Mesendoderm (in vitro differentiated cells): ENCODE measurements around the gene OTOGL.
"Not testable (repeated sequence)": the region's sequence is repeated elsewhere in the genome, so short reads cannot be mapped to it uniquely, and the experiment has no call there.

Experiments used
- DNase-seq: peaks from one replicate; pipeline ENCODE4 v3.0.0; 2013
- H2AK5ac ChIP-seq: 2 replicates; pipeline ENCODE4 v1.6.1; 2013; ENCODE audit warnings: low read length, inconsistent platforms
- H2BK120ac ChIP-seq: 2 replicates; pipeline ENCODE4 v1.6.1; 2013; ENCODE audit warnings: low read depth, mild to moderate bottlenecking, low read length, moderate library complexity, mixed read lengths
- H2BK15ac ChIP-seq: replicated peaks from 2 replicates; pipeline ENCODE4 v1.6.1; 2013; ENCODE audit warnings: low read depth, mild to moderate bottlenecking, moderate library complexity
- H2BK5ac ChIP-seq: 2 replicates; pipeline ENCODE4 v1.6.1; 2013; ENCODE audit warnings: low read length, inconsistent platforms
- H3K18ac ChIP-seq: 2 replicates; pipeline ENCODE4 v1.6.1; 2013; ENCODE audit warnings: mild to moderate bottlenecking, low read length, mixed read lengths
- H3K23ac ChIP-seq: one replicate; pipeline ENCODE4 v1.6.1; 2013; ENCODE audit warnings: low read length
- H3K27ac ChIP-seq: 2 replicates; pipeline ENCODE4 v1.5.1; 2013; ENCODE audit warnings: low read depth, mild to moderate bottlenecking, inconsistent platforms, low read length, moderate library complexity
- H3K27me3 ChIP-seq: 2 replicates; pipeline ENCODE4 v1.6.1; 2013; ENCODE audit warnings: low read length, control low read depth, mild to moderate bottlenecking, inconsistent platforms; ENCODE audit not compliant: insufficient read depth, poor library complexity
- H3K36me3 ChIP-seq: 2 replicates; pipeline ENCODE4 v1.6.1; 2013; ENCODE audit warnings: low read length, inconsistent platforms; ENCODE audit not compliant: control insufficient read depth, insufficient read depth
- H3K4ac ChIP-seq: one replicate; pipeline ENCODE4 v1.6.1; 2013; ENCODE audit warnings: low read depth, mild to moderate bottlenecking, low read length, moderate library complexity
- H3K4me1 ChIP-seq: 2 replicates; pipeline ENCODE4 v1.6.1; 2013; ENCODE audit warnings: low read depth, low read length, inconsistent platforms; ENCODE audit not compliant: control insufficient read depth
- H3K4me2 ChIP-seq: 2 replicates; pipeline ENCODE4 v1.6.1; 2013; ENCODE audit warnings: low read length
- H3K4me3 ChIP-seq: 2 replicates; pipeline ENCODE4 v1.5.1; 2013; ENCODE audit warnings: mild to moderate bottlenecking, low read length
- H3K56ac ChIP-seq: one replicate; pipeline ENCODE4 v1.6.1; 2013; ENCODE audit warnings: low read length
- H3K79me1 ChIP-seq: 2 replicates; pipeline ENCODE4 v1.6.1; 2013; ENCODE audit warnings: low read length, inconsistent platforms
- H3K79me2 ChIP-seq: 2 replicates; pipeline ENCODE4 v1.6.1; 2013; ENCODE audit warnings: mild to moderate bottlenecking, low read length; ENCODE audit not compliant: control insufficient read depth, insufficient read depth
- H3K9ac ChIP-seq: 2 replicates; pipeline ENCODE4 v1.6.1; 2013; ENCODE audit warnings: low read length, inconsistent platforms
- H4K5ac ChIP-seq: one replicate; pipeline ENCODE4 v1.6.1; 2013; ENCODE audit warnings: low read length
- H4K8ac ChIP-seq: one replicate; pipeline ENCODE4 v1.6.1; 2013; ENCODE audit warnings: low read depth, mild to moderate bottlenecking, control low read depth, low read length, moderate library complexity
- WGBS: extraction: QIAGEN DNeasy Blood & Tissue Kit; methylation state at CpG from one replicate; pipeline ENCODE4 v1.1.7; 2013; ENCODE audit warnings: low lambda C conversion rate, missing lambda C conversion rate; ENCODE audit not compliant: insufficient coverage; ENCODE audit errors: extremely low coverage; 5-methylcytosine and 5-hydroxymethylcytosine counted together

Gene OTOGL

DNA sequence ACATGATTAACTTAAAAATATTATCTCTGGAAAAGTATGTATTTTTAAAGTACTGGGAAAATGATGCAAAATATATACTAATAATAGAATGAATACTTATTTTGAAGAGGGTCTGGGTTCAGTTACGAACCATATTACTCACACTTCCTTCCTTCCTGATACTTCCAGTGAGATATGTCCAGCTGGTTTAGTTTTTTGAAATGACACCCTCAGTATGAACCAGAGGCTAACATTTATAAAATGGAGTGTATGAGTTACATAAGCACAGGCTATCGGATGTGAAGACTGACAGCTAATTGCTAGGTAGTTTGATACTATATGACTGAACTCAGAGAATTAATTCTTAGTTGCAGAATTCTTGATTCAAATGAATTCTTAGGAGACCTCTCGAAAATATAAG lies 122.9 kb downstream of the OTOGL start:
- Histone ChIP-seq H3K4me3 (no peak overlapping the region), H3K4me2 (no peak overlapping the region)

GRCh38 chr12:80226576-80226975 lies 127.2 kb downstream of the OTOGL start:
- no peak overlapping the region for H3K18ac ChIP-seq
- H3K23ac ChIP-seq = no peak overlapping the region
- DNase-seq = no peak
- no peak overlapping the region for H4K8ac ChIP-seq
- no peaks in the 10 kb centered on the region for H3K79me1 ChIP-seq
- H3K9ac ChIP-seq = no peak overlapping the region
- no peak overlapping the region for H3K56ac ChIP-seq
- no peaks in the 10 kb centered on the region for H3K4me1 ChIP-seq
- H3K4me3 ChIP-seq = no peak overlapping the region
- H3K79me2 ChIP-seq = no peaks in the 10 kb centered on the region
- H3K27ac ChIP-seq = no peak overlapping the region
- no peak overlapping the region for H2BK5ac ChIP-seq
- H3K36me3 ChIP-seq = no peaks in the 10 kb centered on the region
- H3K27me3 ChIP-seq = no peaks in the 10 kb centered on the region
- no peak overlapping the region for H2AK5ac ChIP-seq
- no peak overlapping the region for H3K4ac ChIP-seq
- H3K4me2 ChIP-seq = no peak overlapping the region
- WGBS = no CpG with 5 or more reads among the region's 1 CpG
- no peak overlapping the region for H4K5ac ChIP-seq
- H2BK15ac ChIP-seq = no peak overlapping the region
- no peak overlapping the region for H2BK120ac ChIP-seq

More for the DNA sequence above, 122.9 kb downstream of the OTOGL start:
- Histone ChIP-seq H3K9ac (no peak overlapping the region), H3K4me1 (no peaks in the 10 kb centered on the region), H3K27me3 (no peaks in the 10 kb centered on the region), H3K23ac (no peak overlapping the region), H3K18ac (no peak overlapping the region), H3K79me1 (no peaks in the 10 kb centered on the region), H3K4ac (no peak overlapping the region), H4K5ac (no peak overlapping the region), H3K56ac (no peak overlapping the region), H3K27ac (no peak overlapping the region), H2BK120ac (no peak overlapping the region), H2BK15ac (no peak overlapping the region), H4K8ac (no peak overlapping the region), H3K79me2 (no peaks in the 10 kb centered on the region), H2BK5ac (no peak overlapping the region), H2AK5ac (no peak overlapping the region), H3K36me3 (no peaks in the 10 kb centered on the region)
- DNase-seq = no peak
- no CpG with 5 or more reads among the region's 3 CpGs for WGBS

DNA sequence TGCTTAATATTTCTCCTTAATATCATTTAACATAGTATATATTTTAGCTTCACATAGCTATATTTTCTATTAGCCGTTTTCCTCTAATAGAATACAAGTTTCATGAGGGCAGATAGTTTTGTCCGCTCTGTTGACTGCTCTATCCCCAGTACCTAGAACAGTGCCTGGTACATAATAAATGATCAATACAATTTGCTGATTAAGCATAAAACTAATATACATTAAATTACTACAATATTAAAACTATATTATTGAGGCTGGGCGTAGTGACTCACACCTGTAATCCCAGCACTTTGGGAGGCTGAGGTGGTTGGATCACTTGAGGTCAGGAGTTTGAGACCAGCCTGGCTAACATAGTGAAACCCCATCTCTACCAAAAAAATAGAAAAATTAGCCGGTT lies 128.6 kb downstream of the OTOGL start:
- H3K4me2 ChIP-seq, H2BK5ac ChIP-seq, H3K79me2 ChIP-seq, H2AK5ac ChIP-seq, H3K23ac ChIP-seq, H3K9ac ChIP-seq, DNase-seq, H3K36me3 ChIP-seq, H4K5ac ChIP-seq, H3K18ac ChIP-seq, H3K56ac ChIP-seq, H2BK120ac ChIP-seq, H3K4me1 ChIP-seq, H3K4me3 ChIP-seq, H3K4ac ChIP-seq, H4K8ac ChIP-seq, H3K79me1 ChIP-seq, H3K27ac ChIP-seq, H2BK15ac ChIP-seq, H3K27me3 ChIP-seq: not testable (repeated sequence)
- WGBS = no CpG with 5 or more reads among the region's 4 CpGs

DNA sequence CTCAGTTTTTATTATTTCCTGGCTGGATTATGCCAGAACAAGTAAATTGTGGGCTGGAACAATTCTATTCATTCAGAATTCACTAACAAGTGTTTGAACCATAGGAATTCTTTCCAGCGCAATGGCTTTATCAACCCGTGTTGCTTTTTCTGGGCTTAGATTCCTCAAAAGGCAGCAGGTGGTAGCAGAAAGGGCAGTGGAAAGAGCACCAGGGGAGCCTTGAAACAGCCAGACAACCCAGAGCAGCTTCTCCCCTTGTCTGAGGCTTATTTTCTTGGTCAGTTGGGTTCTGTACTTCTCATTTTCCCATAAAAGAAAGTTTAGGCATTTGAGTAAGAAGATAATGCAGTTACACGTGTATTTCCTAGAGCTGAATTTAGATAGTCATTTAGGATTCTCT lies 130.7 kb downstream of the OTOGL start:
- Histone ChIP-seq H3K23ac (no peak overlapping the region), H2AK5ac (no peak overlapping the region), H2BK15ac (no peak overlapping the region), H3K27me3 (no peaks in the 10 kb centered on the region), H2BK5ac (no peak overlapping the region), H4K8ac (no peak overlapping the region), H3K36me3 (no peaks in the 10 kb centered on the region), H3K18ac (no peak overlapping the region), H4K5ac (no peak overlapping the region), H3K9ac (no peak overlapping the region), H3K4me3 (no peak overlapping the region), H3K4ac (no peak overlapping the region), H3K79me2 (no peaks in the 10 kb centered on the region), H3K4me2 (no peak overlapping the region), H3K79me1 (no peaks in the 10 kb centered on the region), H3K56ac (no peak overlapping the region), H2BK120ac (no peak overlapping the region), H3K4me1 (no peaks in the 10 kb centered on the region), H3K27ac (no peak overlapping the region)
- no CpG with 5 or more reads among the region's 3 CpGs for WGBS
- DNase-seq = peak; percentile 73

DNA sequence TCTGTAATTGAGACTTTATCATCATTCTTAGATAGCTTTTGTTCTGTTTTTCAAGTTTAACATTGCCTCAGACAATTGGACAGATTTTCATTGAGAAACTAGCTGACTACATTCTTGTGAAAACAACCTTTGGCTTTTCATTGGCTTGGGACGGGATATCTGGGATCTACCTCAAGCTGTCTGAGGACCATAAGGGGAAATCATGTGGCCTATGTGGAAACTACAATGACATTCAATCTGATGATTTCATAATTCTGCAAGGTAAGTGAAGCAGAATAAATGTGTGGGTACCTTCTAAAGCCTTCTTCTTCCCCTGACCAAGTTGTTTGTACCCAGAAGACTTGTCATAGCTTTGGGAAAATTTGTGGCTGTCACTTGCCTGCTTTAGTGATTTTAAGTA lies 133.5 kb downstream of the OTOGL start:
- Histone ChIP-seq H3K18ac (no peak overlapping the region), H3K79me2 (no peaks in the 10 kb centered on the region), H3K4me2 (no peak overlapping the region), H2BK120ac (no peak overlapping the region), H3K79me1 (no peaks in the 10 kb centered on the region), H3K23ac (no peak overlapping the region), H2AK5ac (no peak overlapping the region), H2BK5ac (no peak overlapping the region), H3K4me3 (no peak overlapping the region), H3K27ac (no peak overlapping the region), H2BK15ac (no peak overlapping the region), H3K9ac (no peak overlapping the region), H3K27me3 (no peaks in the 10 kb centered on the region), H3K4me1 (no peaks in the 10 kb centered on the region), H4K8ac (no peak overlapping the region), H4K5ac (no peak overlapping the region), H3K36me3 (no peaks in the 10 kb centered on the region), H3K4ac (no peak overlapping the region), H3K56ac (no peak overlapping the region)
- DNase-seq = no peak
- no CpG with 5 or more reads among the region's 1 CpG for WGBS

DNA sequence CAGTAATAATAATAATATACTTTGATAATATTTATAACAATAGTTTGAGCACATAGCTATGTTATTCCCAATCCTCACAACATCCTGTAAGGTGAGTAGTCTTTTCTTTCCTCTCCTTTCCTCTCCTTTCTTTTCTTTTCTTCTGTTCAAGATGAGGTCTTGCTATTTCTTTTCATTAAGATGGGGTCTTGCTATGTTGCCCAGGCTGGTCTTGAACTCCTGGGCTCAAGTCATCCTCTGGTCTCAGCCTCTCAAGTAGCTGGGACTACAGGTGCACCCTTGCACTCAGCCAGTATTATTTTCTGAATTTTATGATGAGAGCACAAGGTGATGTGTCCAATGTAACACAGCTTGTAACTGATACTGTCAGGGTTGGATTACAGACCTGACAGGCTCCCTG lies 134.6 kb downstream of the OTOGL start:
- Histone ChIP-seq H3K9ac (no peak overlapping the region), H2BK15ac (no peak overlapping the region), H3K56ac (no peak overlapping the region), H3K4me2 (no peak overlapping the region), H3K79me2 (no peaks in the 10 kb centered on the region), H3K79me1 (no peaks in the 10 kb centered on the region), H3K36me3 (no peaks in the 10 kb centered on the region), H3K27me3 (no peaks in the 10 kb centered on the region), H3K27ac (no peak overlapping the region), H2BK5ac (no peak overlapping the region), H3K23ac (no peak overlapping the region), H3K18ac (no peak overlapping the region), H3K4me3 (no peak overlapping the region), H2BK120ac (no peak overlapping the region), H3K4me1 (no peaks in the 10 kb centered on the region), H3K4ac (no peak overlapping the region), H4K5ac (no peak overlapping the region), H4K8ac (no peak overlapping the region), H2AK5ac (no peak overlapping the region)
- DNase-seq = no peak
